Measurements from ENCODE around the gene PHLPP1. TPM values are rescaled to one million over a fixed set of nuclear protein-coding genes. Genes with fewer than 3 reads are reported as not detected.

Gene PHLPP1
- total and polyA plus RNA-seq, 2 of the 4 experiments (the other 2 are of a cell fraction) = 3.3 to 3.6 TPM

- CTCF ChIA-PET = no interaction called here
- Histone ChIP-seq H3K4me2 (ENCODE audit: low read depth, low read length) (no peak overlapping the region; the same call in 1 of the 2 replicates), H3K27ac (ENCODE audit: insufficient read depth, low read length) (no peak overlapping the region), H2AFZ (replicated peaks; ENCODE audit: low read length, poor library complexity) (no peak overlapping the region), H4K5ac (ENCODE audit: low read depth, low read length) (no peak overlapping the region), H3K4me1 (ENCODE audit: control insufficient read depth, insufficient read depth, low read length) (peaks cover 1% of the 10 kb centered on the region; the same call in 1 of the 2 replicates), H3K4me3 (ENCODE audit: insufficient read depth, low read depth, low read length) (no peak overlapping the region), H3K27me3 (ENCODE audit: control insufficient read depth, insufficient read depth, low read length) (no peaks in the 10 kb centered on the region), H3K9me1 (ENCODE audit: insufficient read depth, low read length) (peaks cover 3% of the 10 kb centered on the region; the same call in 1 of the 2 replicates), H3K18ac (ENCODE audit: low read depth, low read length) (no peak overlapping the region), H3K4ac (ENCODE audit: low read depth, low read length) (no peak overlapping the region), H3K23ac (ENCODE audit: low read depth, low read length) (no peak overlapping the region), H3K36me3 (ENCODE audit: control insufficient read depth, insufficient read depth, low read length) (0 out of 2 replicates have a peak, but pooled peaks cover 2% of the 10 kb centered on the region), H2BK20ac (ENCODE audit: low read depth, low read length) (no peak overlapping the region), H2BK120ac (ENCODE audit: low read depth, low read length) (no peak overlapping the region), H2BK5ac (ENCODE audit: low read depth, low read length, poor library complexity, severe bottlenecking) (no peak overlapping the region), H3K56ac (ENCODE audit: extremely low read depth, insufficient read depth, low read length) (no peak overlapping the region), H2AK5ac (ENCODE audit: low read depth, low read length) (no peak overlapping the region), H2BK15ac (ENCODE audit: low read depth, low read length) (no peak overlapping the region), H3K9ac (ENCODE audit: low read depth, low read length) (no peak overlapping the region), H4K91ac (ENCODE audit: insufficient read depth, low read depth, low read length) (no peak overlapping the region), H4K20me1 (ENCODE audit: insufficient read depth, low read length) (no peaks in the 10 kb centered on the region), H3K9me3 (ENCODE audit: control insufficient read depth, insufficient read depth, low read length) (no peaks in the 10 kb centered on the region), H3K79me1 (ENCODE audit: low read depth in 1 of 2, low read length in 2 of 2) (peaks cover 0 to 18% of the 10 kb centered on the region in 2 experiments; a peak in 3 of 4 replicates), H3K14ac (replicated peaks; ENCODE audit: low read depth, low read length) (no peak overlapping the region), H4K8ac (ENCODE audit: low read depth in 2 of 2, low read length in 2 of 2) (no peak overlapping the region), H2AK9ac (replicated peaks; ENCODE audit: low read depth, low read length, poor library complexity) (no peak overlapping the region)
- TF ChIP-seq FOS (IDR thresholded peaks at IDR 0.05; ENCODE audit: low read depth, low read length) (0 out of 2 replicates have a peak, but pooled peaks have one; percentile 6), SMC3 (IDR thresholded peaks at IDR 0.05; ENCODE audit: low read depth, low read length) (no peak)
- DNase-seq = peak; percentile 54
- intact Hi-C loops (cut with micrococcal nuclease) = no loop called here
- peak; percentile 53; the same call in 1 of the 2 replicates for ATAC-seq (ENCODE audit: low read depth)
- in situ Hi-C loops (cut with MboI; ENCODE audit: low sequenced_read_pairs) = no loop called here
- POLR2A ChIA-PET (ENCODE audit: unreplicated experiment) = no interaction called here
- dilution Hi-C loops (cut with HindIII; ENCODE audit: low sequenced_read_pairs, unreplicated experiment) = no loop called here
- no TSS peak for BruUV-seq (replicated peaks)
- no CpG with 5 or more reads among the region's 1 CpG for WGBS, 2 experiments (ENCODE audit: extremely low coverage in 2 of 2, insufficient read length in 1 of 2)
Measured at GRCh38 chr18:62828852-62829251, 113.5 kb downstream of the PHLPP1 start.

All from IMR-90 (cell line).